OCI-LY3 (cell line): ENCODE data around the gene ARHGAP23.

ENCODE experiments used
- CTCF ChIP-seq: fragments of 200-600, 300-600 bp; sonication (generic); IDR thresholded peaks from 2 replicates; pipeline ENCODE4 v1.5.1; 2014; ENCODE audit warnings: antibody characterized with exemption, low read length, low read depth
- EZH2phosphoT487 ChIP-seq: fragments of 200-600 bp; shearing (Covaris generic); IDR thresholded peaks from 2 replicates; pipeline ENCODE4 v1.6.1; 2018; ENCODE audit warnings: antibody characterized with exemption, mixed run types, low read depth

GRCh38 chr17:38560503-38561318 is 132.4 kb downstream of the ARHGAP23 start:
- TF ChIP-seq CTCF = no peak
- TF ChIP-seq EZH2phosphoT487 = no peak
